ENCODE results near the gene SELENOM. TPM values are rescaled to one million over a fixed set of nuclear protein-coding genes. Genes with fewer than 3 reads are reported as not detected.

Gene SELENOM
- total RNA-seq, 1 donor from 2014 or later, result 89.0 TPM

DNA sequence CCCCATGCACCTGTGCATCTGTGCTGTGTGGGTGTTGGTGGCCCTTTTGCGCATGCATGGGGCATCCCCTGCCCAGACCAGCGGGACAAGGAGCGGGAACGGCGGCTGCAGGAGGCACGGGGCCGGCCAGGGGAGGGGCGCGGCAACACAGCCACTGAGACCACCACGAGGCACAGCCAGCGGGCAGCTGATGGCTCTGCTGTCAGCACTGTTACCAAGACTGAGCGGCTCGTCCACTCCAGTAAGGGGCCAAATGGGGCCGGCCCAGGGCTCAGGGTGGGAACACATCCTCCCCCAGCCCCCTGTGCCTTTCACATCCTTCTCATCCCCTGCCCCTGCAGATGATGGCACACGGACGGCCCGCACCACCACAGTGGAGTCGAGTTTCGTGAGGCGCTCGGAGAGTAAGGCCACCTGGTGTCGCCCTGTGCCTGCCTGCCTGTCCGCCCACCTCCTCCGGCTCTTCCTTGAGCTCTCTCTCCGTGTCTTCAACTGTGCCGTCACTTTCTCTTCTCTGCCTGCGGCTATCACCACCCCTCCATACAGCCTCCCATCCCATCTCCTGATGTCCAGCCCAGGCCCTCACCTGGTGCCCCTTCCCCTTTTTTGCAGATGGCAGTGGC is 10.6 kb downstream of the SELENOM start:
- Histone ChIP-seq H3K4me3 (no peak overlapping the region), H3K4me1 (no peaks in the 10 kb centered on the region), H3K36me3 (peaks cover 63% of the 10 kb centered on the region), H3K9me3 (no peaks in the 10 kb centered on the region), H3K27me3 (no peaks in the 10 kb centered on the region), H3K27ac (no peak overlapping the region)
- no peak for TF ChIP-seq CTCF (IDR thresholded peaks at IDR 0.05)
- intact Hi-C loops (cut with DNase I), result no loop called here
- ATAC-seq (no peak), DNase-seq (no peak)

DNA sequence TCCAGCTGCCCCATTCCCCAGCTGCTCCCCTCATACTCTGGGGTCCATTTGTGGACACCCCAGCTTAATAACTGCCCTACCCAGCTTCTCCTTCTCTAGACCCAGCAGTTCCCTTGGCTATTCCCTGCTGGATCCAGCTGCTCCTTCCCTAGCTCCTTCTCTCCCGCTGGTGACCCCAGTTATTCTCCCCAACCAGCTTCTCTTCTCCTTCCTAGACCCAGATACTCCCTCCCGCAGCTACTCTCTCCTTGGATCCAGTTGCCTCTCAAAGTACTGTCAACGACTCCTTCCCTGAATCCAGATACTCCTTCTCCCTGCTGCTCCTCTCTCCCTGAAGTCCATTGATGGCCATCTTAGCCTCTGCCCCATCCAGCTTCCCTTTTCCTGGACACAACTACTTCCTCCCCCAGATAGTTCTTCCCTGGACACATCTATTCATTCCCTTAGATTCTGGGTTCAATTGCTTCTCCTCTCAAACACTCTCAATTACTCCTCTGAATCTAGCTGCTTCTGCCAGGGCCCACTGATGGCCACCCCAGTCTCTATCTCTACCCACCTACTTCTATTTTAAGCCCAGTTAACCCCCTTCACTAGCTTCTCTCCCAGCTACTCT is 11.6 kb downstream of the SELENOM start:
- Histone ChIP-seq H3K9me3 (no peaks in the 10 kb centered on the region), H3K4me1 (no peaks in the 10 kb centered on the region), H3K27me3 (no peaks in the 10 kb centered on the region), H3K27ac (no peak overlapping the region), H3K36me3 (peaks cover 71% of the 10 kb centered on the region), H3K4me3 (no peak overlapping the region)
- ATAC-seq (no peak), DNase-seq (no peak)
- intact Hi-C loops (cut with DNase I), result no loop called here
- no peak for TF ChIP-seq CTCF (IDR thresholded peaks at IDR 0.05)

DNA sequence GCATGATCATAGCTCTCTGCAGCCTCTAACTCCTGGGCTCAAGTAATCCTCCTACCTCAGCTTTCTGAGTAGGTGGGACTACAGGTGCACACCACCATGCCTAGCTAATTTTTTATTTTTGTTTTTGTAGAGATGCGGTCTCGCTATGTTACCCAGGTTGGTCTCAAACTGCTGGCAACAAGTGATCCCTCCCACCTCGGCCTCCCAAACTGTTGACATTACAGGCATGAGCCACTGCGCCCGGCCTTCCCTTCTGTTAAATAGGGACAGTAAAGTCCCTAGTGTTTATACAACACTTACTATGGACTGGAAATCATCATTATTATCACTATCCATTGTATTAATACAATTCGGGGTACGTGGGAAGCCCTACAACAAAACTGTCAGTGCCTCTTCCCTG is 12.6 kb downstream of the SELENOM start:
- Histone ChIP-seq H3K27me3 (no peaks in the 10 kb centered on the region), H3K4me1 (no peaks in the 10 kb centered on the region), H3K4me3 (no peak overlapping the region), H3K27ac (no peak overlapping the region), H3K36me3 (peaks cover 79% of the 10 kb centered on the region), H3K9me3 (no peaks in the 10 kb centered on the region)
- DNase-seq (no peak), ATAC-seq (no peak)
- no peak for TF ChIP-seq CTCF (IDR thresholded peaks at IDR 0.05)
- intact Hi-C loops (cut with DNase I), result no loop called here

- H3K36me3 ChIP-seq, result peaks cover 77% of the 10 kb centered on the region
Measured at GRCh38 chr22:31094021-31094551, 13.3 kb downstream of the SELENOM start.

DNA sequence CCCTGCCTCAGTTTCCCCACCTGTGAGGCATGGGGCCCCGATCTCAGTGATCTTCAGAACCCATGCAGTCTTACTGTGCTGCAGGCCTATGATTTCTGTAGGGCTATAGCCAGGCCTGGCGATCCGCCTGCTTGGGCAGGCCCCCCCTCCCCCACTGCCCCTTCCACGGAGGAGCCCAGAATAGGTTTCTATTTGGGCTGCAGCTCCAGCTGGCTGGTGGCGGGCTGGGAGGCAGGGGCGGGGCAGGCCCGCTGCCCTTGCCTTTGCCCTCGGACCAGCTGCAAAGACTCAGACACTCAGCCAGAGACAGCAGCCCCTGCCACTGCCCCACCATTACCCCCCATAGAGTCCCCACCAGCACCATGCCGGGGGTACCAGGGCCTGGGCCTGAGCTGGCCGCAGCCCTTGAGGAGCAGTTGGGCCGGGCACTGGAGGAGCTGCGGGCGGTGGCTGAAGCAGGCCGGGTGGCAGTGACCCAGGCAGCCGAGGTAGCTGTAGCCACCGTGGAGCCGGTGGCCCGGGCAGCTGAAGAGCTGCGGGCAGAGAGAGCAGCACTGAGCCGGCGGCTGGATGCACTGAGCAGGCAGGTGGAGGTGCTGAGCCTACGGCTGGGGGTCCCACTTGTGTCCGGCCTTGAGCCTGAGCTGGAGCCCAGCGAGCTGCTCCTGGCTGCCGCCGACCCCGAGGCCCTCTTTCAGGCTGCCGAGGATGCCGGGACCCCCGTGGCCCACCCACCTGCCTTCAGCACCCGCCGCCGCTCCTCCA is 14.1 kb downstream of the SELENOM start:
- H3K36me3 ChIP-seq, result peaks cover 81% of the 10 kb centered on the region
- no peaks in the 10 kb centered on the region for H3K9me3 ChIP-seq
- no peak for DNase-seq
- H3K4me1 ChIP-seq, result no peaks in the 10 kb centered on the region
- H3K4me3 ChIP-seq, result no peak overlapping the region
- ATAC-seq, result no peak
- intact Hi-C loops (cut with DNase I), result no loop called here
- no peaks in the 10 kb centered on the region for H3K27me3 ChIP-seq
- H3K27ac ChIP-seq, result no peak overlapping the region
- no peak for TF ChIP-seq CTCF (IDR thresholded peaks at IDR 0.05)

More at GRCh38 chr22:31094021-31094551, 13.3 kb downstream of the SELENOM start:
- no peaks in the 10 kb centered on the region for H3K4me1 ChIP-seq
- DNase-seq, result no peak
- no peak overlapping the region for H3K27ac ChIP-seq
- intact Hi-C loops (cut with DNase I), result no loop called here
- H3K4me3 ChIP-seq, result no peak overlapping the region
- no peak for ATAC-seq
- no peaks in the 10 kb centered on the region for H3K9me3 ChIP-seq
- no peaks in the 10 kb centered on the region for H3K27me3 ChIP-seq
- no peak for TF ChIP-seq CTCF (IDR thresholded peaks at IDR 0.05)
